Measurements from ENCODE around the gene UTS2R.
"Not testable (repeated sequence)": the region's sequence is repeated elsewhere in the genome, so short reads cannot be mapped to it uniquely, and the experiment has no call there.

The UTS2R gene

GRCh38 chr17:82405051-82405450 is 33.5 kb downstream of the UTS2R start:
- Histone ChIP-seq H3K27me3 (ENCODE audit: insufficient read depth, low read length) (no peaks in the 10 kb centered on the region), H3K4me3 (ENCODE audit: low read depth, low read length) (no peak overlapping the region), H2AFZ (ENCODE audit: low read length, unreplicated experiment) (no peak overlapping the region), H3K4me1 (ENCODE audit: control insufficient read depth, insufficient read depth, low read length, unreplicated experiment) (peaks cover 6% of the 10 kb centered on the region), H3K36me3 (ENCODE audit: insufficient read depth, low read length) (no peaks in the 10 kb centered on the region), H3K79me2 (ENCODE audit: control insufficient read depth, insufficient read depth, low read length, unreplicated experiment) (no peaks in the 10 kb centered on the region), H3K27ac (ENCODE audit: low read depth, low read length) (no peak overlapping the region)

- Histone ChIP-seq H3K36me3 (ENCODE audit: insufficient read depth, low read length) (no peaks in the 10 kb centered on the region), H3K79me2 (ENCODE audit: control insufficient read depth, insufficient read depth, low read length, unreplicated experiment) (no peaks in the 10 kb centered on the region), H3K27me3 (ENCODE audit: insufficient read depth, low read length) (no peaks in the 10 kb centered on the region), H3K27ac (ENCODE audit: low read depth, low read length) (no peak overlapping the region), H3K4me1 (ENCODE audit: control insufficient read depth, insufficient read depth, low read length, unreplicated experiment) (peaks cover 5% of the 10 kb centered on the region), H2AFZ (ENCODE audit: low read length, unreplicated experiment) (no peak overlapping the region), H3K4me3 (ENCODE audit: low read depth, low read length) (no peak overlapping the region)
Observed at GRCh38 chr17:82406131-82406671, 34.6 kb downstream of the UTS2R start.

GRCh38 chr17:82407255-82407654 is 35.7 kb downstream of the UTS2R start:
- no peak overlapping the region for H3K27ac ChIP-seq (ENCODE audit: low read depth, low read length)
- no peak overlapping the region for H2AFZ ChIP-seq (ENCODE audit: low read length, unreplicated experiment)
- no peaks in the 10 kb centered on the region for H3K36me3 ChIP-seq (ENCODE audit: insufficient read depth, low read length)
- H3K4me3 ChIP-seq (ENCODE audit: low read depth, low read length) = no peak overlapping the region
- peaks cover 5% of the 10 kb centered on the region for H3K4me1 ChIP-seq (ENCODE audit: control insufficient read depth, insufficient read depth, low read length, unreplicated experiment)
- H3K27me3 ChIP-seq (ENCODE audit: insufficient read depth, low read length) = no peaks in the 10 kb centered on the region
- H3K79me2 ChIP-seq (ENCODE audit: control insufficient read depth, insufficient read depth, low read length, unreplicated experiment) = no peaks in the 10 kb centered on the region

GRCh38 chr17:82408288-82408937 is 36.8 kb downstream of the UTS2R start:
- Histone ChIP-seq H3K4me1 (ENCODE audit: control insufficient read depth, insufficient read depth, low read length, unreplicated experiment) (peaks cover 5% of the 10 kb centered on the region), H3K36me3 (ENCODE audit: insufficient read depth, low read length) (no peaks in the 10 kb centered on the region), H3K79me2 (ENCODE audit: control insufficient read depth, insufficient read depth, low read length, unreplicated experiment) (no peaks in the 10 kb centered on the region)

GRCh38 chr17:82408938-82409318 is 37.4 kb downstream of the UTS2R start:
- Histone ChIP-seq H3K4me1 (ENCODE audit: control insufficient read depth, insufficient read depth, low read length, unreplicated experiment) (peaks cover 5% of the 10 kb centered on the region), H3K36me3 (ENCODE audit: insufficient read depth, low read length) (no peaks in the 10 kb centered on the region), H3K27ac (ENCODE audit: low read depth, low read length) (no peak overlapping the region), H3K79me2 (ENCODE audit: control insufficient read depth, insufficient read depth, low read length, unreplicated experiment) (no peaks in the 10 kb centered on the region), H3K27me3 (ENCODE audit: insufficient read depth, low read length) (no peaks in the 10 kb centered on the region), H2AFZ (ENCODE audit: low read length, unreplicated experiment) (no peak overlapping the region), H3K4me3 (ENCODE audit: low read depth, low read length) (no peak overlapping the region)

More at GRCh38 chr17:82408288-82408937, 36.8 kb downstream of the UTS2R start:
- Histone ChIP-seq H2AFZ (ENCODE audit: low read length, unreplicated experiment) (no peak overlapping the region), H3K4me3 (ENCODE audit: low read depth, low read length) (no peak overlapping the region), H3K27ac (ENCODE audit: low read depth, low read length) (no peak overlapping the region), H3K27me3 (ENCODE audit: insufficient read depth, low read length) (no peaks in the 10 kb centered on the region)

GRCh38 chr17:82410014-82410716 is 38.6 kb downstream of the UTS2R start:
- H3K36me3 ChIP-seq (ENCODE audit: insufficient read depth, low read length) = no peaks in the 10 kb centered on the region
- H3K27ac ChIP-seq (ENCODE audit: low read depth, low read length) = no peak overlapping the region
- H3K79me2 ChIP-seq (ENCODE audit: control insufficient read depth, insufficient read depth, low read length, unreplicated experiment) = no peaks in the 10 kb centered on the region
- no peak overlapping the region for H2AFZ ChIP-seq (ENCODE audit: low read length, unreplicated experiment)
- H3K4me1 ChIP-seq (ENCODE audit: control insufficient read depth, insufficient read depth, low read length, unreplicated experiment) = peaks cover 5% of the 10 kb centered on the region
- no peak overlapping the region for H3K4me3 ChIP-seq (ENCODE audit: low read depth, low read length)
- no peaks in the 10 kb centered on the region for H3K27me3 ChIP-seq (ENCODE audit: insufficient read depth, low read length)

- no peaks in the 10 kb centered on the region for H3K27me3 ChIP-seq (ENCODE audit: insufficient read depth, low read length)
- no peak overlapping the region for H2AFZ ChIP-seq (ENCODE audit: low read length, unreplicated experiment)
- no peak overlapping the region for H3K4me3 ChIP-seq (ENCODE audit: low read depth, low read length)
- H3K27ac ChIP-seq (ENCODE audit: low read depth, low read length) = no peak overlapping the region
- no peaks in the 10 kb centered on the region for H3K36me3 ChIP-seq (ENCODE audit: insufficient read depth, low read length)
- H3K4me1 ChIP-seq (ENCODE audit: control insufficient read depth, insufficient read depth, low read length, unreplicated experiment) = peaks cover 5% of the 10 kb centered on the region
- no peaks in the 10 kb centered on the region for H3K79me2 ChIP-seq (ENCODE audit: control insufficient read depth, insufficient read depth, low read length, unreplicated experiment)
Observed at GRCh38 chr17:82411396-82412053, 40.0 kb downstream of the UTS2R start.

GRCh38 chr17:82412081-82412480 is 40.5 kb downstream of the UTS2R start:
- H2AFZ ChIP-seq (ENCODE audit: low read length, unreplicated experiment); H3K36me3 ChIP-seq (ENCODE audit: insufficient read depth, low read length); H3K79me2 ChIP-seq (ENCODE audit: control insufficient read depth, insufficient read depth, low read length, unreplicated experiment); H3K27me3 ChIP-seq (ENCODE audit: insufficient read depth, low read length); H3K4me1 ChIP-seq (ENCODE audit: control insufficient read depth, insufficient read depth, low read length, unreplicated experiment); H3K4me3 ChIP-seq (ENCODE audit: low read depth, low read length); H3K27ac ChIP-seq (ENCODE audit: low read depth, low read length): not testable (repeated sequence)

- H3K27me3 ChIP-seq (ENCODE audit: insufficient read depth, low read length) = no peaks in the 10 kb centered on the region
- no peak overlapping the region for H2AFZ ChIP-seq (ENCODE audit: low read length, unreplicated experiment)
- H3K27ac ChIP-seq (ENCODE audit: low read depth, low read length) = no peak overlapping the region
- no peak overlapping the region for H3K4me3 ChIP-seq (ENCODE audit: low read depth, low read length)
- H3K4me1 ChIP-seq (ENCODE audit: control insufficient read depth, insufficient read depth, low read length, unreplicated experiment) = no peaks in the 10 kb centered on the region
- H3K36me3 ChIP-seq (ENCODE audit: insufficient read depth, low read length) = no peaks in the 10 kb centered on the region
- no peaks in the 10 kb centered on the region for H3K79me2 ChIP-seq (ENCODE audit: control insufficient read depth, insufficient read depth, low read length, unreplicated experiment)
Observed at GRCh38 chr17:82412535-82413520, 41.3 kb downstream of the UTS2R start.
